ENCODE data around the gene LRRC4. TPM values are rescaled to one million over a fixed set of nuclear protein-coding genes. Genes with fewer than 3 reads are reported as not detected.

The LRRC4 gene
- total RNA-seq, 4 donors from 2014 or later: 0.96 to 4.7 (median 1.8) TPM

DNA sequence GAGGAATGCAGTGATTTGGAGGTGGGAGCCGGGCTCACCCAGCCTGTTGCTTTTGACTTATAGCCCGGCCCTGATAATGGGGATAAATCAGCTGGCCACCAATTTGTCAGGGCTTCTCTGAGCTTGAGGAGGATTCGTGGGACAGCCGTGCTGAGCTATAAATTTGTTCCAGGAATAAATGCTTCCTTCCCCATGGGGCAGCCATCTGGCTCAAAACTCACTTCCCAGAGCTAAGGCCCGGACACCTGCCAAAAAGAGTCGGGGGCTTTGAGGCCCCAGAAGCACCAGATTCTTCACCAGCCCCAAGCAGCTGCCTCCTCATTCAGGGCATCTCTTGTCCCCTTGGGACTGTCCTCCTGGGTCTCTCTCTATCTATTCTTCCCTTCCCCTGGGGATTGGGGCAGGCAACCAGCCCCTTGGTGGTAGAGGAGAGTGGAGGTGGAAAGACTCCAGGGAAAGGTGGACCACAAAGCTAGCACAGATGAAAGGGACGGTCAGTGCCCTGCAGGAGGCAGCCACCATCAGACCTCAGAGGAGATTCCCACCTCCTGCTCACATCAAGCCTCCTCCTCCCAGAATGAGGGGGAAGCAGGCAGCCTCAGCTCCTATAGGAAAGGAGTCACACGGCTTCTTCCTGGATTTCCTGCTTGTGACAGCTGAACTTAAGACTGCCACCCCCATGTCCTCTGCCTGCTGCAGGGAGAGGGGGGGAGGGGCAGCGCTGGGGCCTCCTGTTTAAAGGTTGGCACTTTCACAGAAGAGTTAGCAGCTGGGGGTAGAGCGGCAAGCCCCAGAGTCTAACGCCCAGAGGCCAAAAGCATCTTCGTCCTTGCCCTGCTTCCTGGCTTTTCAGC, 44.2 kb upstream of the LRRC4 start:
- no peak for ATAC-seq (ENCODE audit: low FRiP score)
- no peak for TF ChIP-seq CTCF (IDR thresholded peaks at IDR 0.05)
- no peak for DNase-seq (ENCODE audit: low spot score)

DNA sequence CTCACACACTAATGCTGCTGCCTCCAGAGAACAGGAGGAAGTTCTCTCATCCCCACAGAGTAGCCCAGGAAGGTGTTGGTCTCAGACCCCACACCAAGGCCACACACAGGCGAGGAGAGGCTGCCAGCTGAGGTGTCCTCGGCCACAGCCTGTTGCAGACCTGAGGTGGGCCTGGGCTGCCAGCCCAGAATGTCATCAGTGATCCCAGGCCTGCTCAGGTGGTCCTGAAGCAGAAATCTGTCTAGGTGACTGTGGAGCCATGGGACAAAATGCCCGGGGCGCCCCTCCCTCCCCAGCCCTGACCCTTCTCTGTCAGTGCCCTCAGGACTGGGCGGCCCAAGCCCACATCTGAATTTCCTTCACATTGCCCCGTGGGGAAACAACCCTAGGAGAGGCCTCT, 43.5 kb upstream of the LRRC4 start:
- ATAC-seq (ENCODE audit: low FRiP score) (no peak), DNase-seq (ENCODE audit: low spot score) (no peak)
- TF ChIP-seq CTCF (IDR thresholded peaks at IDR 0.05): no peak

- TF ChIP-seq CTCF (IDR thresholded peaks at IDR 0.05): no peak
- no peak for ATAC-seq (ENCODE audit: low FRiP score)
- DNase-seq (ENCODE audit: low spot score): no peak
Observed at GRCh38 chr7:128074336-128074735, 43.1 kb upstream of the LRRC4 start.

- TF ChIP-seq CTCF (IDR thresholded peaks at IDR 0.05): no peak
- ATAC-seq (ENCODE audit: low FRiP score): no peak
- no peak for DNase-seq (ENCODE audit: low spot score)
Observed at GRCh38 chr7:128073671-128074310, 42.6 kb upstream of the LRRC4 start.

DNA sequence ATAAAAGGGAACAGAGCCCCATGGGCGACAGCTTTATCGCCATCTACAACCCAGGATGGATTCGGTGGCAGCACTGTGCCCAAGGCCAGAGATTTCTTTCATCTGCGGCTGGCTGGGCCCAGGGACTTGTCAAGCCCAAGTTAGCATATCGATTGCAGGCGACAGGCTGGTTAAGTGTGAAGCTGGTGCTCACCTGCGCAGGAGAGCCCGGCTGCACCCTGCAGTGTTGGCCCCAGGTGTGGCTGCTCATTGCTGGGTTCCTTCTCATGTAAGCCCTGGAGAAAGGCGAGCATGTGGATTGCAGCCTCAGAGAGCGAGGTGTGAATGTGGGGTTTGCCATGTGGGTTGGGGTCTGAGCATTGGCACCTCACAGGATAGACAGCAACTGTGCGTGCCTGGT, 40.6 kb upstream of the LRRC4 start:
- no peak for DNase-seq (ENCODE audit: low spot score)
- no peak for ATAC-seq (ENCODE audit: low FRiP score)

DNA sequence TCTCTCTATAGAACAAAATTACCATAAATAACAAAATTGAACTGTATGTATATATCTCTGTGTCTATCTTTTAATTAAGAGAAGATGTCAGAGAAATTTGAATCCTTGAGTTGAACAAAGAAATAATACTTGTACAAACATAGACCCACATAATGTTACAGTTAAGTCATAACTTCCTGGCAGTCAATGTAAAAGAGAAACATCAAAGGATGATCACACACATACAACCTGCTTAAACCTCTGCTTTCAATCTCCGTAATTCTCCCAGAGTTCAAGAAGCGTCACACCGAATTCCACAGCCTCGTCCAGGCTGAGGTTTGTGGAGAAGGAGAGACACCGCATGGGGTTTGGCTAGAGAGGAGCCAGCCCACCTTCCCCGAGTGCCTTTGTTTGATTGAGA, 40.1 kb upstream of the LRRC4 start:
- no peak for ATAC-seq (ENCODE audit: low FRiP score)
- DNase-seq (ENCODE audit: low spot score): no peak
- TF ChIP-seq CTCF (IDR thresholded peaks at IDR 0.05): no peak

More for the DNA sequence above, 40.6 kb upstream of the LRRC4 start:
- TF ChIP-seq CTCF (IDR thresholded peaks at IDR 0.05): no peak

All from omental fat pad (tissue), 4 donors.